HepG2 (cell line): Measurements from ENCODE around the gene NMRAL1. TPM values are rescaled to one million over a fixed set of nuclear protein-coding genes. Genes with fewer than 3 reads are reported as not detected.

Experiments used
- ATAC-seq: fragments of 200-7000 bp; cut with Tn5 transposase; 3 replicates; pipeline ENCODE4 v1.9.1; 2020; ENCODE audit warnings: mild to moderate bottlenecking, moderate library complexity
- BruUV-seq: library from RNA; stranded (reverse); fragments of 400-500 nt; replicated peaks from 2 replicates; lab custom pipeline; 2021; lab: Mats Ljungman, UMichigan
- CTCF ChIA-PET: fragments of 300-600 bp; formaldehyde crosslinking; extraction: SDS; loops from one replicate; lab custom pipeline; 2021; ENCODE audit warnings: low total read pairs, inconsistent platforms, low intra/inter-chr PET ratio; lab: Yijun Ruan, JAX
- POLR2A ChIA-PET: fragments of 350-600 bp; sonication (Branson Sonifier 250); formaldehyde crosslinking; loops from one replicate; lab custom pipeline; 2020; ENCODE audit warnings: antibody characterized with exemption, inconsistent platforms; lab: Yijun Ruan, JAX
- DNase-seq: peaks from one replicate; pipeline ENCODE4 v3.0.0-alpha.2; 2015; ENCODE audit warnings: low spot score
- FAIRE-seq: peaks from 3 replicates; lab custom pipeline; 2011; peaks lifted over from hg19 to GRCh38; lab: Jason Lieb, UNC
- H2AFZ ChIP-seq: one replicate; pipeline ENCODE4 v1.6.1; 2011; ENCODE audit warnings: low read length, inconsistent platforms
- H3K27ac ChIP-seq: fragments of 300-600 bp; 3 replicates; pipeline ENCODE4 v1.8.0; 2011; ENCODE audit warnings: mixed run types, mild to moderate bottlenecking, mixed read lengths, low read length, inconsistent platforms; ENCODE audit not compliant: insufficient read depth; ENCODE audit errors: extremely low read length
- H3K27me3 ChIP-seq, 2 experiments: fragments of 200-600 bp in 1 of 2; 2 replicates in 1 of 2; 3 replicates in 1 of 2; pipeline versions ENCODE4 v1.6.0 to v1.8.0; 2011; ENCODE audit warnings: low read length in 2 of 2, mild to moderate bottlenecking in 2 of 2, moderate library complexity in 2 of 2, inconsistent platforms in 1 of 2; ENCODE audit not compliant: insufficient read depth in 2 of 2, control insufficient read depth in 1 of 2
- H3K36me3 ChIP-seq, 2 experiments: fragments of 200-600 bp in 1 of 2; replicated peaks in 1 of 2; 2 replicates in 1 of 2; 3 replicates in 1 of 2; pipeline versions ENCODE4 v1.5.1 to v1.8.0; 2011; ENCODE audit warnings: low read length in 2 of 2, inconsistent platforms in 1 of 2; ENCODE audit not compliant: insufficient read depth in 2 of 2, control insufficient read depth in 1 of 2
- H3K4me1 ChIP-seq: 2 replicates; pipeline ENCODE4 v1.5.1; 2012; ENCODE audit warnings: low read length, inconsistent platforms; ENCODE audit not compliant: insufficient read depth
- H3K4me2 ChIP-seq: 2 replicates; pipeline ENCODE4 v1.6.0; 2011; ENCODE audit warnings: low read depth, low read length, inconsistent platforms
- H3K4me3 ChIP-seq, 3 experiments: fragments of 200-600 bp in 1 of 3; sonication (generic), shearing (Covaris generic) in 1 of 3; replicated peaks in 1 of 3; 2 replicates each; pipeline ENCODE4 v1.5.1; 2011 to 2016; ENCODE audit warnings: low read length in 3 of 3, inconsistent platforms in 2 of 3, low read depth in 2 of 3, mild to moderate bottlenecking in 2 of 3, control low read depth in 1 of 3, mixed read lengths in 1 of 3; ENCODE audit not compliant: insufficient read depth in 1 of 3
- H3K79me2 ChIP-seq: one replicate; pipeline ENCODE4 v1.6.1; 2011; ENCODE audit warnings: low read length, inconsistent platforms; ENCODE audit not compliant: insufficient read depth
- H3K9ac ChIP-seq: 2 replicates; pipeline ENCODE4 v1.6.0; 2011; ENCODE audit warnings: mild to moderate bottlenecking, low read depth, low read length, inconsistent platforms; ENCODE audit not compliant: insufficient read depth
- H3K9me3 ChIP-seq: 2 replicates; pipeline ENCODE4 v1.5.1; 2012; ENCODE audit warnings: mild to moderate bottlenecking, low read length
- H4K20me1 ChIP-seq: 2 replicates; pipeline ENCODE4 v1.6.0; 2011; ENCODE audit warnings: inconsistent platforms, mild to moderate bottlenecking, low read length, moderate library complexity; ENCODE audit not compliant: insufficient read depth
- POLR2A ChIP-seq, 2 experiments: IDR thresholded peaks; 2 replicates each; pipeline ENCODE4 v1.6.1; 2011; ENCODE audit warnings: low read depth in 2 of 2, low read length in 2 of 2, mild to moderate bottlenecking in 1 of 2, moderate library complexity in 1 of 2; ENCODE audit not compliant: insufficient read depth in 1 of 2
- RBFOX2 ChIP-seq: fragments of 200-400 bp; formaldehyde crosslinking; IDR thresholded peaks from 2 replicates; pipeline ENCODE4 v1.6.1; 2017; ENCODE audit warnings: low read depth, mild to moderate bottlenecking, low read length
- RBM22 ChIP-seq: fragments of 200-400 bp; formaldehyde crosslinking; optimal IDR thresholded peaks from 2 replicates; pipeline ENCODE3; 2017; ENCODE audit warnings: mild to moderate bottlenecking, low read length, moderate library complexity
- RNF219 ChIP-seq: sonication (generic); formaldehyde crosslinking; IDR thresholded peaks from 2 replicates; pipeline ENCODE4 v1.5.0; 2020; ENCODE audit warnings: mild to moderate bottlenecking, missing genetic modification reagents
- SYNCRIP ChIP-seq: fragments of 200-400 bp; formaldehyde crosslinking; IDR thresholded peaks from 2 replicates; pipeline ENCODE4 v1.6.1; 2018; ENCODE audit warnings: mild to moderate bottlenecking, low read depth, low read length; ENCODE audit not compliant: insufficient read depth
- ZNF121 ChIP-seq: sonication (generic); formaldehyde crosslinking; IDR thresholded peaks from 2 replicates; pipeline ENCODE4 v1.5.0; 2020; ENCODE audit warnings: mild to moderate bottlenecking, missing genetic modification reagents
- WGBS: methylation state at CpG from one replicate; pipeline ENCODE4 v1.1.6; 2017; ENCODE audit warnings: low lambda C conversion rate; 5-methylcytosine and 5-hydroxymethylcytosine counted together
- in situ Hi-C: cut with HindIII; loops from 2 replicates; pipeline ENCODE4 v1.10.0; 2017; ENCODE audit warnings: low pct_unique_long_range_greater_than_20kb; ENCODE audit not compliant: extremely low pct_ligation_motif_present
- intact Hi-C: fragments of 100-400 bp; cut with micrococcal nuclease; formaldehyde crosslinking; loops from one replicate; pipeline ENCODE4 v1.10.0; 2022; ENCODE audit not compliant: unreplicated experiment
- polyA plus RNA-seq, 8 experiments: library from polyadenylated mRNA; depleted of rRNA in 3 of 8; stranded (reverse) in 7 of 8; unstranded in 1 of 8; fragments of >200 nt; fragmentation: Illumina TruSeq in 4 of 8; extraction: Trizol in 4 of 8; gene quantifications; 2 replicates each; pipeline versions ENCODE4 v1.2.1 to v1.2.3, GENCODE V29; 2011 to 2016; ENCODE audit warnings: low read depth in 4 of 8, missing spikeins in 1 of 8, mixed read lengths in 1 of 8; ENCODE audit not compliant: insufficient read depth in 1 of 8
- total RNA-seq, 5 experiments: library from RNA; depleted of rRNA; stranded (reverse); fragments of >200 nt; fragmentation: Illumina TruSeq; extraction: Trizol; gene quantifications; 2 replicates each; pipeline ENCODE4 v1.2.3, GENCODE V29; 2016; ENCODE audit warnings: low read depth in 1 of 5

The NMRAL1 gene
- total and polyA plus RNA-seq, 2 of the 13 experiments (the other 11 are each of a cell fraction or from before 2014, with no cell fraction given): 30.8 to 33.1 TPM

DNA sequence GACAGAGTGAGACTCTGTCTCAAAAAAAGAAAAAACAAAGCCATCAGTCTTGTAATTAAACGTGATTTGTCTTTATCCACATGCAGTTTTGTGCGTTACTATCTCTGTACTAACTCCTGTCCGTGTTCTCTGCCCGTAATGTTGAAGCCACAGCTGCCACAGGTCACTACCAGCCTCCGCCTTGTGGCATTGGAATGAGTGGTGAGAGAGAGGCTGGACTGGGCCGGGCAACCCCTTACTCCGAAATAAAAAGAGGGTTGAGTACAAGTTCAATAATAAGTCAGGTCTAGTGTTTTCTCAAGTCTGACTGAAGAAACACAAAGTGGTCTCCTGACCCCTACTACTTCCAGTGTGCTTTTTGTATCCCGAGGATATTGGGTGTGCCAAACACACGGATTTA, 43.4 kb downstream of the NMRAL1 start:
- peaks cover 45% of the 10 kb centered on the region for H3K79me2 ChIP-seq

DNA sequence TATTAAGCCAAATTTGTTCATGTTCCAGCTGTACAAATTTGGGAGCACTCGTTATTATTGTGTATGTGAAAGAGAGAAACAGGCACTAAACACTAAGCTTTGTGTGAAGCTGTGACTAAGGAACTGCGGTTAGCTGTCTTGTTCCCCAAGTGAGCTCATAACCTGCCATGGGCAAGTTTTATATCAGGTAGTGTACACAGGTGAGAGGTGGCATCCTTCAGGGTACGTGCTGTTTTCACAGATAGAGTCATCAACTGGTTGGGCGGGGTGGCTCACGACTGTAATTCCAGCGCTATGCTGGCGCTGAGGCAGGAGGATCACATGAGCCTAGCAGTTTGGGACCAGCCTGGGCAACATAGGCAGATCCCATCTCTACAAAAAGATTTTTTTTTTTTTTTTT, 45.9 kb downstream of the NMRAL1 start:
- CTCF ChIA-PET: no interaction called here
- Histone ChIP-seq H3K27ac (no peak overlapping the region), H3K4me2 (no peak overlapping the region), H3K79me2 (peaks cover 49% of the 10 kb centered on the region), H2AFZ (no peak overlapping the region), H3K9ac (no peak overlapping the region), H3K4me3 (no peak overlapping the region), H3K27me3 (no peaks in the 10 kb centered on the region; a peak in 1 of 5 replicates), H3K36me3 (peaks cover 5 to 9% of the 10 kb centered on the region in 2 experiments; a peak in 3 of 5 replicates), H3K9me3 (no peaks in the 10 kb centered on the region), H3K4me1 (peaks cover 34% of the 10 kb centered on the region), H4K20me1 (0 out of 2 replicates have a peak, but pooled peaks cover 4% of the 10 kb centered on the region)
- POLR2A ChIA-PET: interaction anchor here (1.1 to 2.1 kb wide), 3 partner anchors 8 to 30 kb away, joined by 3 to 10 read pairs (median 4); no protein-coding TSS in a partner anchor
- no TSS peak for BruUV-seq
- DNase-seq: no peak
- FAIRE-seq: no peak
- in situ Hi-C loops: no loop called here
- ATAC-seq: no peak
- intact Hi-C loops: loop anchor here (5.0 kb wide), 1 partner anchor 49 kb away; the partner anchor contains the start of gene HMOX2
- no peak for TF ChIP-seq RNF219 (CRISPR knock-in tag)
- TF ChIP-seq POLR2A (IDR thresholded peaks at IDR 0.05; ENCODE audit: insufficient read depth in 1 of 2, low read depth in 2 of 2, low read length in 2 of 2): peak in 1 of 2 experiments; percentile 31; a peak in 1 of 4 replicates
- 0 out of 2 replicates have a peak, but pooled peaks have one; percentile 41 for TF ChIP-seq ZNF121
- 98% methylated on average over 7 of the region's 7 CpGs for WGBS

More for the DNA sequence above, 43.4 kb downstream of the NMRAL1 start:
- no peak overlapping the region for H3K9ac ChIP-seq
- peaks cover 26% of the 10 kb centered on the region for H3K4me1 ChIP-seq
- no peaks in the 10 kb centered on the region for H3K27me3 ChIP-seq
- H3K9me3 ChIP-seq: no peaks in the 10 kb centered on the region
- no TSS peak for BruUV-seq
- intact Hi-C loops (no loop called here), in situ Hi-C loops (no loop called here)
- no peak for FAIRE-seq
- TF ChIP-seq SYNCRIP (no peak), RBFOX2 (peak; percentile 26), RBM22 (peak; percentile 52)
- 0 out of 2 replicates have a peak, but pooled peaks cover 4% of the 10 kb centered on the region for H4K20me1 ChIP-seq
- no peak overlapping the region for H3K27ac ChIP-seq
- 98% methylated on average over 9 of the region's 9 CpGs for WGBS
- no peak overlapping the region for H3K4me2 ChIP-seq
- CTCF ChIA-PET: no interaction called here
- no peak overlapping the region for H2AFZ ChIP-seq
- peaks cover 7 to 30% of the 10 kb centered on the region in 2 experiments; a peak in 3 of 5 replicates for H3K36me3 ChIP-seq
- no peak for ATAC-seq
- no peak overlapping the region for H3K4me3 ChIP-seq
- POLR2A ChIA-PET: no interaction called here
- DNase-seq: no peak
